Testis (tissue), 3 donors: Measurements from ENCODE around the gene ASTL. TPM values are rescaled to one million over a fixed set of nuclear protein-coding genes. Genes with fewer than 3 reads are reported as not detected.

Experiments
- DNase-seq: peaks from one replicate; pipeline ENCODE4 v3.0.0-alpha.2; 2019
- H3K27ac ChIP-seq, 2 donors: fragments of 200-600 bp; sonication (generic); one replicate each; pipeline ENCODE4 v1.5.1; 2019
- H3K27me3 ChIP-seq: fragments of 200-600 bp; sonication (generic); one replicate; pipeline ENCODE4 v1.5.1; 2019
- H3K36me3 ChIP-seq: fragments of 200-600 bp; sonication (generic); one replicate; pipeline ENCODE4 v1.5.1; 2017; ENCODE audit warnings: low read depth; ENCODE audit errors: missing control alignments
- H3K4me1 ChIP-seq: fragments of 200-600 bp; sonication (generic); one replicate; pipeline ENCODE4 v1.5.1; 2019
- H3K4me3 ChIP-seq, 2 donors: fragments of 200-600 bp; sonication (generic); one replicate each; pipeline ENCODE4 v1.5.1; 2017 to 2019
- H3K9me3 ChIP-seq: fragments of 200-600 bp; sonication (generic); one replicate; pipeline ENCODE4 v1.5.1; 2017
- POLR2A ChIP-seq: fragments of 450-650 bp; IDR thresholded peaks from one replicate; pipeline ENCODE4 v1.6.1; 2017; ENCODE audit warnings: antibody characterized with exemption, mild to moderate bottlenecking, moderate library complexity
- WGBS, 2 donors: methylation state at CpG; one replicate each; pipeline ENCODE4 v1.1.5; 2018; 5-methylcytosine and 5-hydroxymethylcytosine counted together
- intact Hi-C: fragments of 100-400 bp; cut with DNase I; formaldehyde crosslinking; loops from one replicate; pipeline ENCODE4 v1.15.1; 2023; ENCODE audit warnings: low total_unique reads
- polyA plus RNA-seq: library from polyadenylated mRNA; stranded (reverse); fragments of 350-450 nt; fragmentation: Illumina TruSeq; extraction: RNeasy Lipid Tissue Mini Kit (QIAGEN cat#74804); gene quantifications from one replicate; pipeline ENCODE4 v1.2.3, GENCODE V29; 2014; ENCODE audit warnings: low read depth, low replicate concordance; ENCODE audit not compliant: insufficient read depth
- total RNA-seq, 2 donors: library from RNA; depleted of rRNA; stranded (reverse); fragments of >200 nt; gene quantifications; one replicate each; pipeline ENCODE4 v1.2.3, GENCODE V29; 2016
- TF ChIP-seq, protein P1 (sequence below), 3 experiments: fragments of 450-650 bp in 2 of 3; fragments of 200-600 bp in 1 of 3; sonication (generic) in 1 of 3; IDR thresholded peaks; one replicate each; pipeline ENCODE4 v1.5.1; 2016 to 2019; ENCODE audit warnings: antibody characterized with exemption in 3 of 3, mild to moderate bottlenecking in 2 of 3, moderate library complexity in 1 of 3

ASTL gene
- total and polyA plus RNA-seq, 3 donors from 2014 or later, result 0.58 to 1.6 (median 0.87) TPM

DNA sequence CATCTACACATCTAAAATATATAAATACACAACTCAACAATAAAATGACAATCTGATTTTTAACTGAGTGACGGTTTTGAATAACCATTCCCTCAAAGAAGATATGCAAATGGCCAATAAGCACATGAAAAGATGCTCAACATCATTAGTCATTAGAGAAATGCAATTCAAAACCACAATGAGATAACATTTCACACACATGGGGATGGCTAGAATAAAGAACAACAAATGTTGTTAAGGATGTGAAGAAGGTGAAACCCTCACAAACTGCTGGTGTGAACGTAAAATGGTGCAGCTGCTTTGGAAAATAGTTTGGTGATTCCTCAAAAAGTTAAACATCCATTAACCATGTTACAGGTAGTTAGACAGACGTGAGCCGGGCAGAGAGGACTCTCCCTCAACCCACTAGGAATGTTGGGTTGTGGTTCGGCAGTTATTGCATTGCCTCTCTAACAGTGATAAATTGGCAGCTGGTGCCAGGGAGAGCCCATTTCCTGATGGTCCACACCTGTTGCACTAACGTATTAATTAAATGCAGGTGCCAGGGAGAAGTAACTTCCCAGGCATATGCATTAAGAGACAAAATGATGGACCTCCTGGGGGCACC, 29.2 kb upstream of the ASTL start:
- TF ChIP-seq, protein P1, sequence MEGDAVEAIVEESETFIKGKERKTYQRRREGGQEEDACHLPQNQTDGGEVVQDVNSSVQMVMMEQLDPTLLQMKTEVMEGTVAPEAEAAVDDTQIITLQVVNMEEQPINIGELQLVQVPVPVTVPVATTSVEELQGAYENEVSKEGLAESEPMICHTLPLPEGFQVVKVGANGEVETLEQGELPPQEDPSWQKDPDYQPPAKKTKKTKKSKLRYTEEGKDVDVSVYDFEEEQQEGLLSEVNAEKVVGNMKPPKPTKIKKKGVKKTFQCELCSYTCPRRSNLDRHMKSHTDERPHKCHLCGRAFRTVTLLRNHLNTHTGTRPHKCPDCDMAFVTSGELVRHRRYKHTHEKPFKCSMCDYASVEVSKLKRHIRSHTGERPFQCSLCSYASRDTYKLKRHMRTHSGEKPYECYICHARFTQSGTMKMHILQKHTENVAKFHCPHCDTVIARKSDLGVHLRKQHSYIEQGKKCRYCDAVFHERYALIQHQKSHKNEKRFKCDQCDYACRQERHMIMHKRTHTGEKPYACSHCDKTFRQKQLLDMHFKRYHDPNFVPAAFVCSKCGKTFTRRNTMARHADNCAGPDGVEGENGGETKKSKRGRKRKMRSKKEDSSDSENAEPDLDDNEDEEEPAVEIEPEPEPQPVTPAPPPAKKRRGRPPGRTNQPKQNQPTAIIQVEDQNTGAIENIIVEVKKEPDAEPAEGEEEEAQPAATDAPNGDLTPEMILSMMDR (IDR thresholded peaks at IDR 0.05), result no peak
- no peak for TF ChIP-seq POLR2A
- H3K4me3 ChIP-seq, result no peak overlapping the region
- H3K27me3 ChIP-seq, result no peaks in the 10 kb centered on the region
- intact Hi-C loops, result no loop called here
- H3K4me1 ChIP-seq, result peaks cover 18% of the 10 kb centered on the region
- 87% methylated on average over 6 of the region's 6 CpGs for WGBS, 2 donors
- DNase-seq, result no peak
- H3K9me3 ChIP-seq, result no peaks in the 10 kb centered on the region
- H3K36me3 ChIP-seq, result no peaks in the 10 kb centered on the region
- H3K27ac ChIP-seq, result no peak overlapping the region

GRCh38 chr2:96164459-96165184, 26.3 kb upstream of the ASTL start:
- H3K27ac ChIP-seq, result peak overlapping the region in 1 of 2 donors; percentile 50
- WGBS, 2 donors, result 73 to 81% methylated on average over 17 to 18 of the region's 18 CpGs
- no peak for TF ChIP-seq POLR2A
- TF ChIP-seq, protein P1 (IDR thresholded peaks at IDR 0.05), result no peak
- DNase-seq, result no peak
- no peak overlapping the region for H3K4me3 ChIP-seq
- H3K4me1 ChIP-seq, result peaks cover 18% of the 10 kb centered on the region
- intact Hi-C loops, result no loop called here
- no peaks in the 10 kb centered on the region for H3K27me3 ChIP-seq
- H3K9me3 ChIP-seq, result no peaks in the 10 kb centered on the region
- no peaks in the 10 kb centered on the region for H3K36me3 ChIP-seq

- Histone ChIP-seq H3K4me3 (no peak overlapping the region), H3K4me1 (peaks cover 18% of the 10 kb centered on the region), H3K9me3 (no peaks in the 10 kb centered on the region), H3K27ac (peak overlapping the region; percentile 31 to 50), H3K36me3 (no peaks in the 10 kb centered on the region), H3K27me3 (no peaks in the 10 kb centered on the region)
- no peak for TF ChIP-seq POLR2A
- TF ChIP-seq, protein P1 (IDR thresholded peaks at IDR 0.05), result no peak
- intact Hi-C loops, result no loop called here
- WGBS, 2 donors, result 44 to 54% methylated on average over 9 to 13 of the region's 13 CpGs
- DNase-seq, result no peak
Measured at GRCh38 chr2:96163768-96164429, 25.6 kb upstream of the ASTL start.

- 62 to 80% methylated on average over 2 to 5 of the region's 5 CpGs for WGBS, 2 donors
- Histone ChIP-seq H3K27ac (peak overlapping the region in 1 of 2 donors; percentile 31), H3K4me3 (no peak overlapping the region), H3K27me3 (no peaks in the 10 kb centered on the region), H3K9me3 (no peaks in the 10 kb centered on the region), H3K4me1 (peaks cover 18% of the 10 kb centered on the region), H3K36me3 (no peaks in the 10 kb centered on the region)
- intact Hi-C loops, result no loop called here
- TF ChIP-seq, protein P1 (IDR thresholded peaks at IDR 0.05), result no peak
- TF ChIP-seq POLR2A, result no peak
- DNase-seq, result no peak
Measured at GRCh38 chr2:96163415-96163767, 25.1 kb upstream of the ASTL start.
